Measurements from ENCODE around the gene SRPX.

The SRPX gene

GRCh38 chrX:38206542-38206941 is 14.1 kb downstream of the SRPX start:
- no peak for DNase-seq

GRCh38 chrX:38206036-38206435 is 14.6 kb downstream of the SRPX start:
- DNase-seq: no peak

- DNase-seq: no peak
Measured at GRCh38 chrX:38205039-38205438, 15.6 kb downstream of the SRPX start.

GRCh38 chrX:38192007-38192810 is 28.5 kb downstream of the SRPX start:
- DNase-seq: no peak

GRCh38 chrX:38189431-38190250 is 31.0 kb downstream of the SRPX start:
- no peak for DNase-seq

GRCh38 chrX:38183596-38183995 is 37.1 kb downstream of the SRPX start:
- DNase-seq: no peak

GRCh38 chrX:38181357-38181756 is 39.3 kb downstream of the SRPX start:
- no peak for DNase-seq

- no peak for DNase-seq
Measured at GRCh38 chrX:38178396-38178795, 42.3 kb downstream of the SRPX start.

GRCh38 chrX:38175139-38175538 is 45.5 kb downstream of the SRPX start:
- no peak for DNase-seq

- no peak for DNase-seq
Measured at GRCh38 chrX:38172596-38172995, 48.1 kb downstream of the SRPX start.

- DNase-seq: no peak
Measured at GRCh38 chrX:38170556-38170955, 50.1 kb downstream of the SRPX start.

- DNase-seq: peak; percentile 32
Measured at GRCh38 chrX:38166478-38167083, 54.1 kb downstream of the SRPX start.

- no peak for DNase-seq
Measured at GRCh38 chrX:38165023-38165422, 55.6 kb downstream of the SRPX start.

- no peak for DNase-seq
Measured at GRCh38 chrX:38163193-38163592, 57.5 kb downstream of the SRPX start.

GRCh38 chrX:38156838-38157237 is 63.8 kb downstream of the SRPX start:
- DNase-seq: no peak

GRCh38 chrX:38154818-38155217 is 65.9 kb downstream of the SRPX start:
- no peak for DNase-seq

GRCh38 chrX:38154340-38154739 is 66.3 kb downstream of the SRPX start:
- DNase-seq: no peak

- DNase-seq: no peak
Measured at GRCh38 chrX:38151441-38151840, 69.2 kb downstream of the SRPX start.

GRCh38 chrX:38150993-38151392 is 69.7 kb downstream of the SRPX start:
- DNase-seq: no peak

GRCh38 chrX:38149016-38149415 is 71.7 kb downstream of the SRPX start:
- DNase-seq: no peak

GRCh38 chrX:38142610-38143009 is 78.1 kb downstream of the SRPX start:
- DNase-seq: no peak

GRCh38 chrX:38138900-38139299 is 81.8 kb downstream of the SRPX start:
- no peak for DNase-seq

GRCh38 chrX:38138157-38138891 is 82.3 kb downstream of the SRPX start:
- DNase-seq: no peak

All from inflammatory macrophage treated with lipopolysaccharide for 4 hours (primary cell).